ENCODE results near the gene CREBBP. TPM values are rescaled to one million over a fixed set of nuclear protein-coding genes. Genes with fewer than 3 reads are reported as not detected.

Gene CREBBP
- total RNA-seq, 4 donors from 2014 or later: 38.9 to 105 (median 51.8) TPM

- ATAC-seq (ENCODE audit: low FRiP score) (no peak), DNase-seq (ENCODE audit: low spot score) (no peak)
- TF ChIP-seq CTCF (IDR thresholded peaks at IDR 0.05): no peak
Measured at GRCh38 chr16:3799354-3799753, 81.2 kb downstream of the CREBBP start.

- DNase-seq (ENCODE audit: low spot score) (no peak), ATAC-seq (ENCODE audit: low FRiP score) (no peak)
- no peak for TF ChIP-seq CTCF (IDR thresholded peaks at IDR 0.05)
Measured at GRCh38 chr16:3798838-3799237, 81.7 kb downstream of the CREBBP start.

- no peak for TF ChIP-seq CTCF (IDR thresholded peaks at IDR 0.05)
- no peak for DNase-seq (ENCODE audit: low spot score)
- ATAC-seq (ENCODE audit: low FRiP score): peak; percentile 51
Measured at GRCh38 chr16:3797904-3798811, 82.4 kb downstream of the CREBBP start.

- no peak for TF ChIP-seq CTCF (IDR thresholded peaks at IDR 0.05)
- ATAC-seq (ENCODE audit: low FRiP score) (no peak), DNase-seq (ENCODE audit: low spot score) (no peak)
Measured at GRCh38 chr16:3797473-3797872, 83.0 kb downstream of the CREBBP start.

- TF ChIP-seq CTCF (IDR thresholded peaks at IDR 0.05): no peak
- ATAC-seq (ENCODE audit: low FRiP score) (no peak), DNase-seq (ENCODE audit: low spot score) (no peak)
Measured at GRCh38 chr16:3793161-3793576, 87.3 kb downstream of the CREBBP start.

GRCh38 chr16:3792472-3793012, 88.0 kb downstream of the CREBBP start:
- TF ChIP-seq CTCF (IDR thresholded peaks at IDR 0.05): no peak
- ATAC-seq (ENCODE audit: low FRiP score): no peak
- DNase-seq (ENCODE audit: low spot score): no peak

- DNase-seq (ENCODE audit: low spot score) (no peak), ATAC-seq (ENCODE audit: low FRiP score) (no peak)
- TF ChIP-seq CTCF (IDR thresholded peaks at IDR 0.05): no peak
Measured at GRCh38 chr16:3791701-3792100, 88.8 kb downstream of the CREBBP start.

Measured in omental fat pad (tissue), 4 donors.